Left ventricle myocardium inferior (tissue), 1 donor: ENCODE results near the gene CRYBA1. TPM values are rescaled to one million over a fixed set of nuclear protein-coding genes. Genes with fewer than 3 reads are reported as not detected.
"Not testable (repeated sequence)": the region's sequence is repeated elsewhere in the genome, so short reads cannot be mapped to it uniquely, and the experiment has no call there.

Experiments used
- DNase-seq: peaks from one replicate; pipeline ENCODE4 v3.0.0-alpha.2; 2020
- H3K27ac ChIP-seq: fragments of 200-600 bp; replicated peaks from 2 replicates; pipeline ENCODE4 v1.8.0; 2021
- H3K27me3 ChIP-seq: fragments of 200-600 bp; 2 replicates; pipeline ENCODE4 v1.8.0; 2021; ENCODE audit warnings: low read depth
- H3K36me3 ChIP-seq: fragments of 200-600 bp; 2 replicates; pipeline ENCODE4 v1.8.0; 2021
- H3K4me1 ChIP-seq: fragments of 200-600 bp; 2 replicates; pipeline ENCODE4 v1.8.0; 2021
- H3K4me3 ChIP-seq: fragments of 200-600 bp; 2 replicates; pipeline ENCODE4 v1.8.0; 2021; ENCODE audit warnings: mild to moderate bottlenecking, moderate library complexity
- H3K9me3 ChIP-seq: fragments of 200-600 bp; replicated peaks from 2 replicates; pipeline ENCODE4 v1.8.0; 2021
- CTCF ChIP-seq: fragments of 200-600 bp; IDR thresholded peaks from 2 replicates; pipeline ENCODE4 v1.8.0; 2021; ENCODE audit warnings: antibody characterized with exemption, mild to moderate bottlenecking, borderline replicate concordance
- intact Hi-C: fragments of 100-400 bp; cut with micrococcal nuclease; formaldehyde crosslinking; loops from one replicate; pipeline ENCODE4 v1.11.0; 2022
- total RNA-seq: library from RNA; stranded (reverse); fragmentation: NEBNext Ultra II Directional; extraction: Animal tissue kit (Norgen Biotek cat#: 25700); gene quantifications from one replicate; pipeline ENCODE4 v1.2.1, GENCODE V29; 2021
- donor health status: DM: no; HTN: yes; CAD: no; lungs with severe emphysema.

Gene CRYBA1
- total RNA-seq, 1 donor from 2014 or later = not detected

GRCh38 chr17:29215174-29215573 is 31.5 kb upstream of the CRYBA1 start:
- TF ChIP-seq CTCF = no peak
- H3K36me3 ChIP-seq = no peaks in the 10 kb centered on the region
- no peak overlapping the region for H3K4me3 ChIP-seq
- H3K27me3 ChIP-seq = no peaks in the 10 kb centered on the region
- no peak overlapping the region for H3K27ac ChIP-seq
- H3K4me1 ChIP-seq = peaks cover 9% of the 10 kb centered on the region
- intact Hi-C loops = loop anchor here (5.0 kb wide), 1 partner anchor 68 kb away; no protein-coding TSS in a partner anchor
- no peak for DNase-seq
- H3K9me3 ChIP-seq = no peaks in the 10 kb centered on the region

DNA sequence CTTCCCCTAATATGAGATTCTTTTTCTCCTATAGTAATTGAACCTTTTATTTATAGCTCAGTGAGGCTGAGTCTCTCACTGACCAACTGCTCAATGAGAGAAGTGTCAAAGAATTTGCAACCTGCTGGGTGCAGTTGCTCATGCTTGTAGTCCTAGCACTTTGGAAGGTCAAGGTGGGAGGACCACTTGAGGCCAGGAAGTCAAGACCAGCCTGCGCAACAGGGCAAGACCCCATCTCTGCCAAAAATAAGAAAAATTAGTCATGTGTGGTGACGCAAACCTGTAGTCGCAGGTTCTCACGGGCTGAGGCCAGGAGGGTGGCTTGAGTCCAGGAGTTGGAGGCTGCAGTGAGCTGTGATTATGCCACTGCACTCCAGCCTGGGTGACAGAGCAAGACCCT is 30.9 kb upstream of the CRYBA1 start:
- no peaks in the 10 kb centered on the region for H3K9me3 ChIP-seq
- H3K4me1 ChIP-seq = peaks cover 9% of the 10 kb centered on the region
- no peak for DNase-seq
- TF ChIP-seq CTCF = no peak
- no peaks in the 10 kb centered on the region for H3K27me3 ChIP-seq
- intact Hi-C loops = loop anchor here (5.0 kb wide), 1 partner anchor 68 kb away; no protein-coding TSS in a partner anchor
- no peak overlapping the region for H3K4me3 ChIP-seq
- H3K27ac ChIP-seq = no peak overlapping the region
- no peaks in the 10 kb centered on the region for H3K36me3 ChIP-seq

- intact Hi-C loops = loop anchor here (5.0 kb wide), 1 partner anchor 69 kb away; no protein-coding TSS in a partner anchor
- Histone ChIP-seq H3K27me3 (no peaks in the 10 kb centered on the region), H3K36me3 (no peaks in the 10 kb centered on the region), H3K4me3 (no peak overlapping the region), H3K9me3 (no peaks in the 10 kb centered on the region), H3K27ac (no peak overlapping the region), H3K4me1 (peaks cover 9% of the 10 kb centered on the region)
- DNase-seq = no peak
- no peak for TF ChIP-seq CTCF
Observed at GRCh38 chr17:29216181-29216580, 30.5 kb upstream of the CRYBA1 start.

- Histone ChIP-seq H3K4me3 (no peak overlapping the region), H3K4me1 (peaks cover 9% of the 10 kb centered on the region), H3K27me3 (no peaks in the 10 kb centered on the region), H3K27ac (no peak overlapping the region), H3K9me3 (no peaks in the 10 kb centered on the region), H3K36me3 (no peaks in the 10 kb centered on the region)
- no peak for TF ChIP-seq CTCF
- no peak for DNase-seq
- intact Hi-C loops = loop anchor here (5.0 kb wide), 1 partner anchor 70 kb away; no protein-coding TSS in a partner anchor
Observed at GRCh38 chr17:29216856-29217255, 29.8 kb upstream of the CRYBA1 start.

DNA sequence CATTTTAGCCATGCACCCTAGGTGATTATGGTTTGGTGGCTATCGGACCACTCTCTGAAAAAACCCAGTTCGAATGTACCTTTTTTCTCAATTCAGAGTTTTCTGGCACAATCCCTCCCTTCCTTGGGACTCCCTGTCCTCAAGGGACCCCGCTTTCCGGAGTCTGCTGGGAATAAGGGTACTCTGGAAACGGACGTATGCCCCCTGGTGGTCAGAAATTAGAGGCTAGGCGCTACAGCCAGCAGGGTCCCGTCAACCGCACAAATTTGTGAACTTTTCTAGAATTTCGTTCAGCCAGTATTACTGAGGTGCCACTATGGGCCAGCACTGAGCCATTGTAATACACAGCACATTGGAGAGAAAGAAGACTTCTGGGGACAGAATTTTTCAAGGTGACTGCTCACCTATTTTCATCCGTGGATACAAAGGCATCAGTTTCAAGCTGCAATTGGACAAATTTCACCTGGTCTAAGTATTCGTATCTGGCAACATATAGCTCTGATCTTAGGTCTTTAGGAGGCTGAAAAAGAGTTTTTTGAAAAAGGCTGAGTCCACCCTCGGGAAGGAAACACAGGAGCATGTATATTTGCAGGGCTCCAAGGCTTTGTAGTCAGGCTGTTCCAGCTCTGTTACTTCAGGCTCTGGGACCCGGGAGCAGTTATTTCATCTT is 27.1 kb upstream of the CRYBA1 start:
- Histone ChIP-seq H3K27me3 (no peaks in the 10 kb centered on the region), H3K4me3 (no peak overlapping the region), H3K36me3 (no peaks in the 10 kb centered on the region), H3K9me3 (no peaks in the 10 kb centered on the region), H3K27ac (no peak overlapping the region), H3K4me1 (peaks cover 9% of the 10 kb centered on the region)
- peak; percentile 66 for DNase-seq
- TF ChIP-seq CTCF = peak; percentile 94
- intact Hi-C loops = loop anchor here (1.0 to 5.0 kb wide), 2 partner anchors 72 to 95 kb away; no protein-coding TSS in a partner anchor

DNA sequence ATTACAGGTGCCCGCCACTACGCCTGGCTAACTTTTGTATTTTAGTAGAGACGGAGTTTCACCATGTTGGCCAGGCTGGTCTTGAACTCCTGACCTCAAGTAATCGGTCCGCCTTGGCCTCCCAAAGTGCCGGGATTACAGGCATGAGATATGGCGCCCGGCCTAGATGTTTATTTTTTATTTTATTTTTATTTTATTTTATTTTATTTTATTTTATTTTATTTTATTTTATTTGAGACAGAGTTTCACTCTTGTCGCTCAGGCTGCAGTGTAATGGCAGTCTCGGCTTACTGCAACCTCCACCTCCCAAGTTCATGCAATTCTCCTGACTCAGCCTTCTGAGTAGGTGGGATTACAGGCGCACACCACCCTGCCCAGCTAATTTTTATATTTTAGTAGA is 25.3 kb upstream of the CRYBA1 start:
- H3K27me3 ChIP-seq, H3K9me3 ChIP-seq, H3K27ac ChIP-seq, H3K4me1 ChIP-seq, DNase-seq, intact Hi-C loops, H3K36me3 ChIP-seq, H3K4me3 ChIP-seq: not testable (repeated sequence)
